Muscle of leg (tissue), 11 donors: Measurements from ENCODE around the gene CCT8. TPM values are rescaled to one million over a fixed set of nuclear protein-coding genes. Genes with fewer than 3 reads are reported as not detected.
"Not testable (repeated sequence)": the region's sequence is repeated elsewhere in the genome, so short reads cannot be mapped to it uniquely, and the experiment has no call there.

Experiments used
- DNase-seq: peaks from one replicate; pipeline ENCODE4 v3.0.0; 2013
- H3K27ac ChIP-seq: one replicate; pipeline ENCODE4 v1.5.1; 2013; ENCODE audit warnings: mild to moderate bottlenecking, low read length, control low read depth
- H3K27me3 ChIP-seq: one replicate; pipeline ENCODE4 v1.6.1; 2013; ENCODE audit warnings: low read length; ENCODE audit not compliant: control insufficient read depth, insufficient read depth
- H3K36me3 ChIP-seq: one replicate; pipeline ENCODE4 v1.6.1; 2013; ENCODE audit warnings: low read length; ENCODE audit not compliant: control insufficient read depth, insufficient read depth
- H3K4me1 ChIP-seq: one replicate; pipeline ENCODE4 v1.6.1; 2013; ENCODE audit warnings: low read length; ENCODE audit not compliant: control insufficient read depth, insufficient read depth
- H3K4me3 ChIP-seq: one replicate; pipeline ENCODE4 v1.5.1; 2013; ENCODE audit warnings: low read length, control low read depth
- H3K9me3 ChIP-seq: replicated peaks from 2 replicates; pipeline ENCODE4 v1.6.1; 2013; ENCODE audit warnings: low read depth, low read length; ENCODE audit not compliant: control insufficient read depth
- WGBS: methylation state at CpG from one replicate; pipeline ENCODE4 v1.1.5; 2013; ENCODE audit warnings: missing lambda C conversion rate; ENCODE audit not compliant: insufficient coverage; 5-methylcytosine and 5-hydroxymethylcytosine counted together
- polyA plus RNA-seq, 8 donors: library from polyadenylated mRNA; unstranded; fragments of 120-200 nt; gene quantifications; one replicate each; pipeline versions ENCODE4 v1.2.1 to v1.2.3, GENCODE V29; 2013; ENCODE audit warnings: inconsistent platforms in 1 of 8, low replicate concordance in 1 of 8; ENCODE audit not compliant: insufficient read length in 8 of 8, insufficient read depth in 1 of 8
- total RNA-seq: library from RNA; stranded (reverse); fragments of 120-200 nt; gene quantifications from one replicate; pipeline ENCODE4 v1.2.4, GENCODE V29; 2013

CCT8 gene
- total and polyA plus RNA-seq, 9 donors: 117 to 181 (median 165) TPM

DNA sequence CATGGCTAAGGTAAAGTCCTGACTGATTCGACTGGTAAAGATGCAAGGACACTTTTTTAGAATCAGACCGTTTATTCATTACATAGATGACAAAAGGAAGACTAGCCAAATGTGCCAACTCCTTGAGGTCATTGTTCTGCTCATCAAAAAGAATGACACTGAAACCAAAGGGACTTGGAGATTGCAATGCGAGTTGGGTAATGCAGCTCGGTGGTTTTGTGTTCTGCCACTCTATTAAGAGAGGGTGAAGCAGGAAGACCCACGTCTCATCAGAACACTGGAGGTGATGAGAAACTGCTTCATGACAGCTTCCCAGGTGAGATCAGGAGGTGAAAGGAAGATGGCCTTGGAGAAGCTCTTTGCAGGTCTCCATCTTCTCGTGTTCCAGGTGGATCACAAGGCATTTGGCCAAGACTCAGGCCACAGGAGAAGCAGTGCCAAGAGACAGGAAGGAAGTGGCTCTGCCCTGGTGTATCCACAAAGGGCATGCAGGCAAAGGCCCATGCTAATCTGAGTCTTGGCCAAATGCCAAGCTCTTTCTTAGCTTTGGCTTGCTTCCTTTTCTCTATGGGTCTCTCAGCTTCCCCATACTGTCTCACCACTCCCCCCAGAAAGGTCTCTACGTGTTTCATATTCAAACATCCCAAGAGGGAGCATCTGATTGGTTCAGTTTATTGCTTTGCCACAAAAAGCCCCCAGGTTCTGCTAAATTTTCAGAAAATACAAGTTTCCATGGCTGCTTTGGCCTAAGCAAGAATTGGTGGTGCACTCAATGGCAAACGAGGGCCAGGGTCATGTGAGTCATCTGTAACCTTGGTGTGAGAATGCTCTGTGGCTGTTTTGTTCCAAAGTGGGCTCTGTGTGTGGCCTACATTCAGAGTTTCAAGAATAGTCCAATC is 5.7 kb upstream of the CCT8 start:
- H3K27ac ChIP-seq: no peak overlapping the region
- H3K9me3 ChIP-seq: no peaks in the 10 kb centered on the region
- WGBS: 76% methylated on average over 6 of the region's 8 CpGs
- peaks cover 5% of the 10 kb centered on the region for H3K4me1 ChIP-seq
- no peaks in the 10 kb centered on the region for H3K36me3 ChIP-seq
- DNase-seq: peak; percentile 60
- H3K4me3 ChIP-seq: no peak overlapping the region
- no peaks in the 10 kb centered on the region for H3K27me3 ChIP-seq

DNA sequence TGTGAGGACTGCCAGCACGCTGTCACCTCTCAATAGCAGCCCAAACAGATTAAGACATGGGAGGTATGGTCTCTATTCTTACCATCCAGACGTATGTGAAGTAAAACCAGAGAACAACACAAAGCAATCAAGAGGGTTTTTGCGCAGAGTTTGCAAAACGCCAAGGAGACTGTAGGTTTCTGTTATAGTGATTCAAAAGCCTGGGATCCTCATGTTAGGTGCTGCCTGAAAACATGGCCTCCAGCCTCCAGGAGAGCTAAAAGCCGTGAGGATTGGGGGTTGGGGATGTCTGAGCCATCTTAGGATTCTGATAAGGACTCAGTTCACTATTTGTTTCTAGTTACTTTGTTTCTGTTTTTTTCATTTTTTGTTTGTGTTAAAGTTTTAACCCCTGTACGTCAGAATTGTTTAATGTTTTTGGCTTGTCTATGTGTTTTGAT is 4.2 kb upstream of the CCT8 start:
- Histone ChIP-seq H3K4me3 (peak overlapping the region; percentile 50), H3K36me3 (no peaks in the 10 kb centered on the region), H3K27me3 (no peaks in the 10 kb centered on the region), H3K9me3 (no peaks in the 10 kb centered on the region), H3K4me1 (peaks cover 5% of the 10 kb centered on the region), H3K27ac (peak overlapping the region; percentile 78)
- WGBS: 25% methylated on average over 3 of the region's 6 CpGs
- peak; percentile 54 for DNase-seq

DNA sequence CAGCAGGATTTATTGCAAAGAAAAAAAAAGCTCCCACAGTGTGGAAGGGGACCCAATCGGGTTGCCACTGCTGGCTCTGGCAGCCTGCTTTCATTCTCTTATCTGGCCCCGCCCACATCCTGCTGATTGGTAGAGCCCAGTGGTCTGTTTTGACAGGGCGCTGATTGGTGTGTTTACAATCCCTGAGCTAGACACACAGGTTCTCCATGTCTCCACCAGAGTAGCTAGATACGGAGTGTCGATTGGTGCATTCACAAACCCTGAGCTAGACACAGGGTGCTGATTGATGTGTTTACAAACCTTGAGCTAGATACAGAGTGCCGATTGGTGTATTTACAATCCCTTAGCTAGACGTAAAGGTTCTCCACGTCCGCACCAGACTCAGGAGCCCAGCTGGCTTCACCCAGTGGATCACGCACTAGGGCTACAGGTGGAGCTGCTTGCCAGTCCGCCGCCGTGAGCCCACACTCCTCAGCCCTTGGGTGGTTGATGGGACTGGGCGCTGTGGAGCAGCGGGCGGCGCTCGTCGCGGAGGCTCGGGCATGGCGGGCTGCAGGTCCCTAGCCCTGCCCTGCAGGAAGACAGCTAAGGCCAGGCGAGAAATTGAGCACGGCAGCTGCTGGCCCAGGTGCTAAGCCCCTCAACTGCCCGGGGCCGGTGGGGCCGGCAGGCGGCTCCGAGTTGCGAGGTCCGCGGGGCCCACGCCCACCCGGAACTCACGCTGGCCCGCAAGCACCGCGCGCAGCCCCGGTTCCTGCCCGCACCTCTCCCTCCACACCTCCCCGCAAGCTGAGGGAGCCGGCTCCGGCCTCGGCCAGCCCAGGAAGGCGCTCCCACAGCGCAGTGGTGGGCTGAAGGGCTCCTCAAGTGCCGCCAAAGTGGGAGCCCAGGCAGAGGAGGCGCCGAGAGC is 3.5 kb upstream of the CCT8 start:
- WGBS: 30% methylated on average over 30 of the region's 50 CpGs
- peak; percentile 53 for DNase-seq
- H3K9me3 ChIP-seq, H3K4me1 ChIP-seq, H3K27me3 ChIP-seq, H3K36me3 ChIP-seq: not testable (repeated sequence)
- Histone ChIP-seq H3K27ac (peak overlapping the region; percentile 78), H3K4me3 (peak overlapping the region; percentile 50)

DNA sequence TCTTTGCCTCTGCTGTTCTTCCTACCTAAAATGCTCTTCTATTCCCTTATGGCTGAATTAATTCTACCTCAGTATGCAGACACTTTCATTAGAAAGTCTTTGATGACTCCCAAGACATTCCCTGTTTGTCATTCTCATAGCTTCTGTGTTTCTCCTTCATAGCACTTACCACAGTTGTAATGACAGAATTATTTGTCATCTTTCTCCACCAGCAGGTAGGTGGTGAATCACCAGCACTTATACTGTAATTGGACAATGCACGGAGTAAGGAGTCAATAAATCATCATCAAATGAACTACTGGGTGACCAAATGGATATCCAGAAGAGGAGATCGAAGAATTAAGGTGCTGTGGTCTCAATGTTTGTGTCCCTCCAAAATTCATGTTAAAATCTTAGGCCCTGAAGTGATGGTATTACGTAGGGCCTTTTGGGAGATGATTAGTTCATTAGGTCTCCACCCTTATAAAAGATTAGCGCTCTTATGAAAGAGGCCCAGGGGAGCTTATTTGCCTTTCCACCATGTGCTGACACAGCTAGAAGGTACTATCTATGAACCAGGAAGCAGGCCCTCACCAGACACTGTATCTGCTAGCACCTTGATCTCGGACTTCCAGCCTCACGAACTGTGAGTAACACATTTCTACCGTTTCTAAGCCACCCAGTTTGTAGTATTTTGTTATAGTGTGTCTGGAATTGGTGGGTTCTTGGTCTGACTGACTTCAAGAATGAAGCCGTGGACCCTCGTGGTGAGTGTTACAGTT is 2.4 kb upstream of the CCT8 start:
- Histone ChIP-seq H3K4me1 (peaks cover 13% of the 10 kb centered on the region), H3K27ac (no peak overlapping the region), H3K4me3 (no peak overlapping the region), H3K36me3 (no peaks in the 10 kb centered on the region), H3K27me3 (no peaks in the 10 kb centered on the region), H3K9me3 (no peaks in the 10 kb centered on the region)
- no peak for DNase-seq
- 93% methylated on average over 4 of the region's 9 CpGs for WGBS

DNA sequence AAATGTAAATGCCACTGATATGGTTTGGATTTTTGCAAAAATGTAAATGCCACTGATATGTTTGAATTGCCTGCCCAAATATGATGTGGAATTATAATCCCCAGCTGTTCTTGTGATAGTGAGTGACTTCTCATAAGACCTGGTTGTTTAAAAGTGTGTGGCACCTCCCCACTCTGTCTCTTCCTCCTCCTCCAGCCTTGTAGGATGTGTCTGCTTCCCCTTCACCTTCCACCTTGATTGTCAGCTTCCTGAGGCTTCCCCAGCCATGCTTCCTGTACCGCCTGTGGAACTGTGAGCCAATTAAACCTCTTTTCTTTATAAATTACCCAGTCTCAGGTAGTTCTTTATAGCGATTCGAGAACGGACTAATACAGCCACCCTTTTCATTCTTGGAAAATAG is 1.3 kb upstream of the CCT8 start:
- H3K4me3 ChIP-seq: no peak overlapping the region
- no peaks in the 10 kb centered on the region for H3K9me3 ChIP-seq
- no CpG with 5 or more reads among the region's 4 CpGs for WGBS
- H3K27ac ChIP-seq: no peak overlapping the region
- no peaks in the 10 kb centered on the region for H3K27me3 ChIP-seq
- no peaks in the 10 kb centered on the region for H3K36me3 ChIP-seq
- no peak for DNase-seq
- peaks cover 13% of the 10 kb centered on the region for H3K4me1 ChIP-seq

DNA sequence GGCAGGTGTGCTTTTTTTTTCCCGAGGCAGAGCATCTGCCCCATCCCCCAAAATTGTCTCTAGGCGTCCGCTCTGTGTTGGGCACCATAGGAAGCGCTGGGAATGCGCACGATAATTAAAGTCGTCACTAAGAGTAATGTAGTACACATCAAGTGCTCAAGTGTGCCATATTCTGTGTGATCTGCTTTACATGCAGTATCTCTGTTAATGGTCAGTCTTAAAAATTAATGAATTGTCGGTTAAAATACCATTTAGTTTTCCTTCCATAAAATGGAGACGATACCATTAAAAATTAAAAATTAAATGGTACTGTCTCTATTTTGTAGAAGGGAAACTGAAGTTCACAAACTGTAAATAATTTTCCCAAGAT is 544 bp upstream of the CCT8 start:
- WGBS: 0% methylated on average over 7 of the region's 9 CpGs

DNA sequence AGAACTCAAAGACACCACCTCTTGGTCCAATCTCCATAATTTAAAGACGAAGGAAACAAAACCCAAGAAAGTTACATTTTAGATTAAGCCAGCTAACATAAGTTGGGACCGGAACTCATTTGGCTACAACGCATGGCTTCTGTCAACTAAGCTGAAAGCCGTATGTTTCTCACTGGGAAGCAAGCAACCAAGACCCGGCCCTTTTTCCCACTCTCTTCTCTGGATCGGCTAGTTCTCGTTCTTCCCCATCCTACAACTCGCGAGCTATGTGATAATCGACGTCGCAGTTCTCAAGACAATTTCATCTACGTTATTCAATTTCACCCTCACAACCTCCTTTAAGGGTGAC is 601 bp downstream of the CCT8 start:
- H3K36me3 ChIP-seq: no peaks in the 10 kb centered on the region
- peak overlapping the region; percentile 94 for H3K27ac ChIP-seq
- peak; percentile 44 for DNase-seq
- 0% methylated on average over 13 of the region's 13 CpGs for WGBS
- peaks cover 9% of the 10 kb centered on the region for H3K4me1 ChIP-seq
- peak overlapping the region; percentile 75 for H3K4me3 ChIP-seq
- no peaks in the 10 kb centered on the region for H3K9me3 ChIP-seq
- H3K27me3 ChIP-seq: no peaks in the 10 kb centered on the region

More for the DNA sequence above, 544 bp upstream of the CCT8 start:
- peaks cover 9% of the 10 kb centered on the region for H3K4me1 ChIP-seq
- H3K9me3 ChIP-seq: no peaks in the 10 kb centered on the region
- no peaks in the 10 kb centered on the region for H3K36me3 ChIP-seq
- H3K27ac ChIP-seq: peak overlapping the region; percentile 95
- no peak for DNase-seq
- H3K4me3 ChIP-seq: peak overlapping the region; percentile 75
- no peaks in the 10 kb centered on the region for H3K27me3 ChIP-seq

DNA sequence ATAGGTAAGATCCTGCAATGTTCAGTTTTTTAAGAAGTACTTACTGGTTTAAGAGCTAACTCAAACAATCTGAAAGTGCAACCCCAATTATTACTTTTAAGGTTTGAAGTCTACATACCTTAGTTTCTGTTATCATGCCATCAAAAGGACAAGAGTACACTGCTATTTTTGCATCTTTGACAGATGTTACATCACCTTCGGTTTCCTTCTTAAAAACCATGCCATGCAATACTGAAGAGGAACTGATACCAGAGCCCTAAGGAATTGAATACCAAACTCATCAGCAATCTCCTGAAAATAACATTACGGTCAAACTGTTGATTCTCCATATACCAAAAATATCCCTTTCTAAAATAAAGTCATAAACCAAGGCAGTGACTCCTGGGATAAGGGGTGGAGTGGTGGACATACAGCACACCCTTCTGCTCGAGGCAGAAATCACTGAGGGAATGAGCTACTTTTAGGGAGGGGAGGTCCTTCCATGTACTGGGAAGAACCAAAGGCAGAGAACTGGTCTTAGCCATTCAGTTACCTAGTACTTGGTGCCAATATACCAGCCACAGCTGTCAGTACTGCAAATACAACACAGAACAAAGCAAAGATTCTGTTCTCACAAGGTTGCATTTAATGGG is 8.5 kb downstream of the CCT8 start:
- WGBS: 50% methylated on average over 1 of the region's 3 CpGs

DNA sequence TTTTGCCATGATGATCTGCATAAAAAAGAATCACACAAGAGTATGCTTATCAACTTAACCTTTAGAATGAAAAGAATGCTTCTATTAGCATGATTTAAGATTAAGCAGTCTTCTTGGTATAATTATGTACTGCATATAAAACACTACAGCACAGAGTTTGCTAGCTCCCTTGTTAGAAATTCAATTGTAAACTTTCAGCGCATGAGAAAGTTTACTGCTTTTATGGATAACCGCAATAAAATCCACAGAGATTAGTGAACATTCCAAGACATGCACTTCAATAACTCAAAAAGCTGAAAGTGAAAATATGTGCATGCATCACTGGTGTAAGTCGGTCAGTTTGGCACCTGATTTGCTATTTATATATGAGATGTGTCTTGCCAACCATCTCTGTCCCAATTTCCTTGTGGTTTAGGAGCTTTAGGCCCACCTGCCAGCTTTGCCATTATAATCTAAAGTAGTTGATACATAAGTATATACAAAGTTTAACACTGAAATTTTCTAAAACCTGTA is 16.9 kb downstream of the CCT8 start:
- Histone ChIP-seq H3K36me3 (peaks cover 58% of the 10 kb centered on the region), H3K27ac (no peak overlapping the region)
- no CpG with 5 or more reads among the region's 3 CpGs for WGBS

More for the DNA sequence above, 8.5 kb downstream of the CCT8 start:
- Histone ChIP-seq H3K4me1 (no peaks in the 10 kb centered on the region), H3K9me3 (no peaks in the 10 kb centered on the region), H3K27ac (no peak overlapping the region), H3K4me3 (no peak overlapping the region), H3K27me3 (no peaks in the 10 kb centered on the region), H3K36me3 (peaks cover 41% of the 10 kb centered on the region)
- peak; percentile 33 for DNase-seq

More for the DNA sequence above, 16.9 kb downstream of the CCT8 start:
- no peak for DNase-seq
- H3K4me1 ChIP-seq: no peaks in the 10 kb centered on the region
- no peaks in the 10 kb centered on the region for H3K27me3 ChIP-seq
- no peak overlapping the region for H3K4me3 ChIP-seq
- no peaks in the 10 kb centered on the region for H3K9me3 ChIP-seq
